ENCODE data around the gene INAFM2. TPM values are rescaled to one million over a fixed set of nuclear protein-coding genes. Genes with fewer than 3 reads are reported as not detected.

Gene INAFM2
- total RNA-seq, 1 experiment from 2014 or later, result 25.4 TPM

- no peak overlapping the region for H3K27ac ChIP-seq (ENCODE audit: insufficient read length, low read depth, low read length)
- Mint-ChIP-seq H3K27me3 (ENCODE audit: low read depth) (peaks cover 51% of the 10 kb centered on the region), H3K27ac (no peak overlapping the region), H3K4me3 (no peak overlapping the region), H3K36me3 (ENCODE audit: insufficient read depth in 1 of 3, low read depth in 3 of 3) (no peaks in the 10 kb centered on the region), H3K9me3 (peaks cover 0 to 2% of the 10 kb centered on the region in 2 experiments; a peak in 1 of 5 replicates), H3K4me1 (peaks cover 23 to 24% of the 10 kb centered on the region in 2 experiments)
- H3K4me1 ChIP-seq (ENCODE audit: insufficient read depth, low read length), result peaks cover 6% of the 10 kb centered on the region; the same call in 1 of the 2 replicates
- H2BK20ac ChIP-seq (ENCODE audit: low read depth, low read length, poor library complexity, severe bottlenecking), result no peak overlapping the region
- H3K56ac ChIP-seq (ENCODE audit: insufficient read length, low read depth, low read length), result no peak overlapping the region
- H3K79me1 ChIP-seq (ENCODE audit: insufficient read depth, low read depth, low read length, poor library complexity, severe bottlenecking), result no peaks in the 10 kb centered on the region
- no peaks in the 10 kb centered on the region for H4K20me1 ChIP-seq (ENCODE audit: control insufficient read depth, insufficient read depth, insufficient read length)
- H4K8ac ChIP-seq (replicated peaks; ENCODE audit: insufficient read length, low read depth, low read length), result no peak overlapping the region
- no CpG with 5 or more reads among the region's 10 CpGs for WGBS (ENCODE audit: extremely low coverage, insufficient read length, low lambda C conversion rate)
- TF ChIP-seq CTCF (conservative IDR thresholded peaks at IDR 0.05), result no peak
- no peak overlapping the region for H3K14ac ChIP-seq (ENCODE audit: insufficient read depth, low read length)
- H3K4me2 ChIP-seq (ENCODE audit: insufficient read depth, insufficient read length, low read length), result no peak overlapping the region
- no peaks in the 10 kb centered on the region for H3K79me2 ChIP-seq (ENCODE audit: insufficient read depth, low read length)
- no peak overlapping the region for H2AFZ ChIP-seq (ENCODE audit: low read length)
- no peaks in the 10 kb centered on the region for H3K9me3 ChIP-seq (ENCODE audit: control insufficient read depth, low read depth, low read length)
- no peak overlapping the region for H2BK15ac ChIP-seq (ENCODE audit: low read depth, low read length)
- no peak overlapping the region for H2BK12ac ChIP-seq (ENCODE audit: insufficient read length, low read depth, low read length)
- no peak overlapping the region for H3K18ac ChIP-seq (ENCODE audit: insufficient read length, low read depth, low read length)
- no peaks in the 10 kb centered on the region; the same call in 1 of the 2 replicates for H3K27me3 ChIP-seq (ENCODE audit: insufficient read depth, low read length)
- H3K23me2 ChIP-seq (ENCODE audit: insufficient read length, low read depth, low read length, poor library complexity, severe bottlenecking), result no peaks in the 10 kb centered on the region
- no peak overlapping the region for H4K91ac ChIP-seq (ENCODE audit: insufficient read length, low read depth, low read length)
- no peak overlapping the region for H4K5ac ChIP-seq (ENCODE audit: insufficient read length, low read depth, low read length)
- no peak overlapping the region for H3K23ac ChIP-seq (ENCODE audit: insufficient read length, low read depth, low read length)
- no peak for DNase-seq
- H2BK5ac ChIP-seq (ENCODE audit: insufficient read length, low read length), result no peak overlapping the region
- no peak overlapping the region for H2BK120ac ChIP-seq (ENCODE audit: low read depth, low read length, poor library complexity, severe bottlenecking)
- H2AK5ac ChIP-seq (ENCODE audit: insufficient read length, low read length), result no peak overlapping the region
- H3K9ac ChIP-seq (ENCODE audit: extremely low read depth, insufficient read length, low read length), result no peak overlapping the region
- H3K4ac ChIP-seq (ENCODE audit: low read depth, low read length), result no peak overlapping the region
- no peak overlapping the region for H3T11ph ChIP-seq (ENCODE audit: low read length)
Observed at GRCh38 chr15:40369474-40369869, 46.0 kb downstream of the INAFM2 start.
